Peyer's patch (tissue), 4 donors: ENCODE data around the gene LILRB3. TPM values are rescaled to one million over a fixed set of nuclear protein-coding genes. Genes with fewer than 3 reads are reported as not detected.
A peak's percentile ranks its signal among the peaks of the same experiment; 100 is the strongest.

ENCODE experiments used
- DNase-seq, 3 donors: peaks; one replicate each; pipeline ENCODE4 v3.0.0-alpha.2; 2017 to 2019
- H3K27ac ChIP-seq, 4 donors: fragments of 200-600 bp; sonication (generic); one replicate each; pipeline ENCODE4 v1.5.1; 2016 to 2019
- H3K27me3 ChIP-seq, 2 donors: fragments of 200-600 bp; sonication (generic); one replicate each; pipeline ENCODE4 v1.5.1; 2019
- H3K36me3 ChIP-seq, 3 donors: fragments of 200-600 bp; sonication (generic); one replicate each; pipeline ENCODE4 v1.5.1; 2016 to 2019
- H3K4me1 ChIP-seq, 4 donors: fragments of 200-600 bp; sonication (generic); one replicate each; pipeline ENCODE4 v1.5.1; 2016 to 2019
- H3K4me3 ChIP-seq, 4 donors: fragments of 200-600 bp; sonication (generic); 1 replicate in 3 of 4; 2 replicates in 1 of 4; pipeline ENCODE4 v1.5.1; 2016 to 2019; ENCODE audit warnings: mild to moderate bottlenecking in 1 of 4
- H3K9me3 ChIP-seq, 4 donors: fragments of 200-600 bp; sonication (generic); one replicate each; pipeline ENCODE4 v1.5.1; 2016 to 2019; ENCODE audit warnings: mild to moderate bottlenecking in 1 of 4
- POLR2A ChIP-seq, 2 donors: fragments of 450-650 bp; IDR thresholded peaks; one replicate each; pipeline ENCODE4 v1.5.1; 2017; ENCODE audit warnings: antibody characterized with exemption in 2 of 2, mild to moderate bottlenecking in 2 of 2, moderate library complexity in 2 of 2
- total RNA-seq, 4 donors: library from RNA; depleted of rRNA; stranded (reverse); fragments of >200 nt; gene quantifications; one replicate each; pipeline ENCODE4 v1.1.0, GENCODE V29; 2016
- TF ChIP-seq, protein P1 (sequence below), 6 experiments: fragments of 450-650 bp in 4 of 6; fragments of 200-600 bp in 2 of 6; sonication (generic) in 1 of 6; IDR thresholded peaks; one replicate each; pipeline ENCODE4 v1.5.1; 2017 to 2019; ENCODE audit warnings: antibody characterized with exemption in 6 of 6, mild to moderate bottlenecking in 3 of 6, moderate library complexity in 1 of 6

LILRB3 gene
- total RNA-seq, 4 donors from 2014 or later = 3.1 to 16.5 (median 5.6) TPM; not detected in 1

DNA sequence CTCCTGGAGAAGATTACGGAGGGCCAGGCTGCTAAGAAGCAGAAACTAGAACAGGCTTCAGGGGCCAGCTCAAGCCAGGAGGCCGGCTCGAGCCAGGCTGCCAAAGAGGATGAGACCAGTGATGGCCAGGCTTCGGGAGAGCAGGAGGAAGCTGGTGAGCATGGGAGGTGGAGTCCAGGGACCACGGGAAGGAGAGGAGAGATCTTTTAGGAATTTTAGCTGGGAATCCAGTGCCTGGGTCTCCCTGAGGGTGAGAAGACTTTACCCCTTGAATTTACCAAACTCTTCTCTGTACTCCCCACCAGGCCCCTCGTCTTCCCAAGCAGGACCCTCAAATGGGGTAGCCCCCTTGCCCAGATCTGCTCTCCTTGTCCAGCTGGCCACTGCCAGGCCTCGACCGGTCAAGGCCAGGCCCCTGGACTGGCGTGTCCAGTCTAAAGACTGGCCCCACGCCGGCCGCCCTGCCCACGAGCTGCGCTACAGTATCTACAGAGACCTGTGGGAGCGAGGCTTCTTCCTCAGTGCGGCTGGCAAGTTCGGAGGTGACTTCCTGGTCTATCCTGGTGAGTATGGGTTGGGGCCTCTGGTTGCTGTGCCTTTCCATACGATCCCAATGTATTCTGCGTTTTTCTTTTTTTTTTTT is 30.9 kb downstream of the LILRB3 start:
- H3K27ac ChIP-seq = peak overlapping the region; percentile 98 to 100 (median 99)
- H3K4me3 ChIP-seq = peak overlapping the region; percentile 77 to 93 (median 91)
- TF ChIP-seq, protein P1, sequence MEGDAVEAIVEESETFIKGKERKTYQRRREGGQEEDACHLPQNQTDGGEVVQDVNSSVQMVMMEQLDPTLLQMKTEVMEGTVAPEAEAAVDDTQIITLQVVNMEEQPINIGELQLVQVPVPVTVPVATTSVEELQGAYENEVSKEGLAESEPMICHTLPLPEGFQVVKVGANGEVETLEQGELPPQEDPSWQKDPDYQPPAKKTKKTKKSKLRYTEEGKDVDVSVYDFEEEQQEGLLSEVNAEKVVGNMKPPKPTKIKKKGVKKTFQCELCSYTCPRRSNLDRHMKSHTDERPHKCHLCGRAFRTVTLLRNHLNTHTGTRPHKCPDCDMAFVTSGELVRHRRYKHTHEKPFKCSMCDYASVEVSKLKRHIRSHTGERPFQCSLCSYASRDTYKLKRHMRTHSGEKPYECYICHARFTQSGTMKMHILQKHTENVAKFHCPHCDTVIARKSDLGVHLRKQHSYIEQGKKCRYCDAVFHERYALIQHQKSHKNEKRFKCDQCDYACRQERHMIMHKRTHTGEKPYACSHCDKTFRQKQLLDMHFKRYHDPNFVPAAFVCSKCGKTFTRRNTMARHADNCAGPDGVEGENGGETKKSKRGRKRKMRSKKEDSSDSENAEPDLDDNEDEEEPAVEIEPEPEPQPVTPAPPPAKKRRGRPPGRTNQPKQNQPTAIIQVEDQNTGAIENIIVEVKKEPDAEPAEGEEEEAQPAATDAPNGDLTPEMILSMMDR (IDR thresholded peaks at IDR 0.05) = no peak
- DNase-seq = no peak
- H3K9me3 ChIP-seq = no peaks in the 10 kb centered on the region
- H3K36me3 ChIP-seq = peaks cover 0 to 29% (median 0%) of the 10 kb centered on the region in 3 donors
- peaks cover 0 to 32% (median 14%) of the 10 kb centered on the region in 4 donors for H3K4me1 ChIP-seq
- H3K27me3 ChIP-seq = no peaks in the 10 kb centered on the region

DNA sequence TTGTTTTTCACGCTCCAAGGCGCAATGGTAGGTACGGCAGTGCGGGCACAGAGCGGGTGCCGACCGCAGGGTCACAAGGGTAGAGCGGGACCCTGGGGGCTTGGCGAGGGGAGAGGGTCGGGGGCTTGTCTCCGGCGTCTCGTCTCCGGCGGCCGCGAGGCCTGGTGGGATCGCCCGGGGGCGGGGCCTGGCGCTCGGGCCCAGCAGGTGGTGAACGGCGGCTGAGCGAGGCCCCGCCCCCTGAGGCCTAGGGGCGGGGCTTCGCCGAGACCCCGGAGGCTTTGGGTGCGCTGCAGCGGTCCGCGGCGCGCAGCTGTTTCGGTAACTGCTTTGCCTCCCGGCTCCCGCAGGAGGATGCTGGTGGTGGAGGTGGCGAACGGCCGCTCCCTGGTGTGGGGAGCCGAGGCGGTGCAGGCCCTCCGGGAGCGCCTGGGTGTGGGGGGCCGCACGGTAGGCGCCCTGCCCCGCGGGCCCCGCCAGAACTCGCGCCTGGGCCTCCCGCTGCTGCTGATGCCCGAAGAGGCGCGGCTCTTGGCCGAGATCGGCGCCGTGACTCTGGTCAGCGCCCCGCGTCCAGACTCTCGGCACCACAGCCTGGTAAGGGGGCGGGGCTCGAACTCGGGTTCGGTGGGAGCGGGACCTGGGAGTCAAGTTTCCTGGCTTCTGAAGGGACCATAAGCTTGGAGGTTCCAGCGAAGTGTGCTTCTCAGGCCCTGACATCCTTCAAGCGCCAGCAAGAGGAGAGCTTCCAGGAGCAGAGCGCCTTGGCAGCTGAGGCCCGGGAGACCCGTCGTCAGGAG is 31.6 kb downstream of the LILRB3 start, which contains the start of gene TSEN34:
Gene TSEN34, plus strand, starts transcription at position 298 of the 800 bp plus-strand sequence. Its CDS starts 57 bp downstream, at position 355.
- DNase-seq = peak; percentile 90 to 95 (median 92)
- H3K9me3 ChIP-seq = no peaks in the 10 kb centered on the region
- H3K4me3 ChIP-seq = peak within 1 kb of the TSS; percentile 77 to 93 (median 91)
- H3K36me3 ChIP-seq = peaks cover 0 to 29% (median 0%) of the 10 kb centered on the region in 3 donors
- H3K27me3 ChIP-seq = no peaks in the 10 kb centered on the region
- peaks cover 0 to 32% (median 14%) of the 10 kb centered on the region in 4 donors for H3K4me1 ChIP-seq
- H3K27ac ChIP-seq = peak within 1 kb of the TSS; percentile 98 to 100 (median 99)
- TF ChIP-seq, protein P1 (IDR thresholded peaks at IDR 0.05) = peak in 1 of 6 experiments; percentile 12
- peak; percentile 58 to 66 for TF ChIP-seq POLR2A (IDR thresholded peaks at IDR 0.05)

DNA sequence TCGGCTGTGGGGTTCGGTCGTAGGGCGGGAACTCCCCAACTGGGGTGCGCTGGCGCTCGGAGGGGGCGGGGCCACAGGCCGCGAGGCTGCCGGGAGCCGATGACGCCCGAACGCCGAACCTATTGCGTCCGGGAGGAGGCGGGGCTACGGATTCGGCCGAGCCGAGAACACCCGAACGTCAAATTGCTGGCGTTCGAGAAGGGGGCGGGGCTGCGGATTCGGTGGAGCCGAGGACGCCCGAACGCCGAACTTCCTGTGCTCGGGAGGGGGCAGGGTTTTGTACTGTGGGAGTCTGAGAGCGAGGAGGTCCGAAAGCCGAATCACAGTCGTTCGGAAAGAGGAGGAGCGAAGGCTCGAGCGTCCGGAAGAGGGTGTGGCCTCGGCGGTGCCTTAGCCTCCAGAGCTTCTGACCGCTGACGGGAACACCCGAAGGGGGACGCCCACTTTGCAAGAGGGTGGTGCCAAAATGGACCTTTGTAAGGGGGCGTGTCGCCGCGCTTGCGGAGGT is 32.2 kb downstream of the LILRB3 start:
- Histone ChIP-seq H3K27me3 (no peaks in the 10 kb centered on the region), H3K4me1 (peaks cover 0 to 32% (median 14%) of the 10 kb centered on the region in 4 donors), H3K27ac (peak overlapping the region; percentile 98 to 100 (median 99)), H3K36me3 (peaks cover 0 to 29% (median 0%) of the 10 kb centered on the region in 3 donors), H3K4me3 (peak overlapping the region; percentile 77 to 93 (median 91)), H3K9me3 (no peaks in the 10 kb centered on the region)
- DNase-seq = peak; percentile 99 to 100 (median 100)
- no peak for TF ChIP-seq POLR2A (IDR thresholded peaks at IDR 0.05)
- TF ChIP-seq, protein P1 (IDR thresholded peaks at IDR 0.05) = no peak

DNA sequence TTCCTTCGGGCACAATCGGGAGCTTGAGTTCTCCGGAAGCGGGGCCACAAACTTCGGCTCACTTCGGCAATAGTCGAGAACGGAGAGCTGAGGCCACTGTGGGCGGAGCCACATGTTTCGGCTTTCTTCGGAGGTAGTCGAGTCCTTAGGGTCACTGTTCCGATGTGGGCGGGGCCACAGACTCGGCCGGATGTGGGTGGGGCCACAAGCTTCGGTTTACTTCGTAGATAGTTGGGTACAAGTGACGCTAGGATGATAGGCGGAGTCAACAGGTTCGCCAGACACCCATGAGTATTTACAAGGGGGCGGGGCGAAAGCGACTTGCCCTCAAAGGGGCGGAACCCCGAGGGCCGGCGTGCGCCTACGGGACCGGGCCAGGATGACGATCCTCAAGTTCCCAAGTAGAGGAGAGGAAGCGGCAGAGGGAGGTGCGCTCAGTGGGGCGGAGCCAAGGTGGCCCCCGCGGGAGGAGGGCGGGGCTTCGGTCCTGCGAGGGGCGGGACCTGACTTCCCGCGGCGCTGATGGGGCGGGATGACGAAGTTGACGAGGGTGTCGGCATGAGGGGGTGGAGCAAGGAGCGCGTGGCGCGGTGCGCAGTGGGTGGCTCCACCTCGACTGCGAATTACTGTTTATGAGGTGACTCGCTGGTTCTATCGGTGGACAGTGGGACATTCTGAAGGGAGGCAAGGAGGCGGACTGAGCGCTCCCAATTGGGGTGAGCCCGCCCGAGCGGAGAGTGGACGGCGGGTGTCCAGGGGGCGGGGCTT is 32.9 kb downstream of the LILRB3 start:
- DNase-seq = peak; percentile 100
- TF ChIP-seq, protein P1 (IDR thresholded peaks at IDR 0.05) = no peak
- peak; percentile 50 to 66 for TF ChIP-seq POLR2A (IDR thresholded peaks at IDR 0.05)
- peak overlapping the region; percentile 77 to 93 (median 91) for H3K4me3 ChIP-seq
- no peaks in the 10 kb centered on the region for H3K27me3 ChIP-seq
- H3K9me3 ChIP-seq = no peaks in the 10 kb centered on the region
- H3K36me3 ChIP-seq = peaks cover 0 to 24% (median 0%) of the 10 kb centered on the region in 3 donors
- H3K4me1 ChIP-seq = peaks cover 0 to 32% (median 14%) of the 10 kb centered on the region in 4 donors
- peak overlapping the region; percentile 98 to 100 (median 99) for H3K27ac ChIP-seq
